CD4-positive, alpha-beta T cell treated with Interleukin-17A for 4 hours (primary cell): Measurements from ENCODE around the gene GDPGP1.
A peak's percentile ranks its signal among the peaks of the same experiment; 100 is the strongest.
"Not testable (repeated sequence)": the region's sequence is repeated elsewhere in the genome, so short reads cannot be mapped to it uniquely, and the experiment has no call there.

Source experiments
- DNase-seq: peaks from one replicate; pipeline ENCODE4 v3.0.0-alpha.2; 2020; ENCODE audit warnings: mixed read lengths

Gene GDPGP1

DNA sequence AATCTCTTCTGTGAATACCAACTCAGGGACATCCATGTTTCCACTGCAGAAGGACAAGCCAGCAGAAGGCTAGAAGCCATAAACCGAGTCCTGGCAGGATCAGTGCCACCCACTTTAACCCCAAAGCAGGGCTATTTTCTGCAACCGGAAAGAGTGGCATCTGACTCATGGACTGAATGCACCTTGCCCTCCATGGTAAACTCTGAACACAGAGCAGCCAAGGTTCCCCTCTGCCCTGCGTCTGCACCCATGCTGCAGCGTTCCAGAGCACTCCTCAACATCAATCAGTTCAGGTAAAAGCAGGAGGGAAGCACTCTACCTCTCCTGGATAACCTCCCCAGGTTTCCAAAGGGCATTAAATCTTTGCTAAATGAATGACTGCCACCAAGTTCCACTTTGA is 30.7 kb downstream of the GDPGP1 start:
- peak; percentile 27 for DNase-seq

DNA sequence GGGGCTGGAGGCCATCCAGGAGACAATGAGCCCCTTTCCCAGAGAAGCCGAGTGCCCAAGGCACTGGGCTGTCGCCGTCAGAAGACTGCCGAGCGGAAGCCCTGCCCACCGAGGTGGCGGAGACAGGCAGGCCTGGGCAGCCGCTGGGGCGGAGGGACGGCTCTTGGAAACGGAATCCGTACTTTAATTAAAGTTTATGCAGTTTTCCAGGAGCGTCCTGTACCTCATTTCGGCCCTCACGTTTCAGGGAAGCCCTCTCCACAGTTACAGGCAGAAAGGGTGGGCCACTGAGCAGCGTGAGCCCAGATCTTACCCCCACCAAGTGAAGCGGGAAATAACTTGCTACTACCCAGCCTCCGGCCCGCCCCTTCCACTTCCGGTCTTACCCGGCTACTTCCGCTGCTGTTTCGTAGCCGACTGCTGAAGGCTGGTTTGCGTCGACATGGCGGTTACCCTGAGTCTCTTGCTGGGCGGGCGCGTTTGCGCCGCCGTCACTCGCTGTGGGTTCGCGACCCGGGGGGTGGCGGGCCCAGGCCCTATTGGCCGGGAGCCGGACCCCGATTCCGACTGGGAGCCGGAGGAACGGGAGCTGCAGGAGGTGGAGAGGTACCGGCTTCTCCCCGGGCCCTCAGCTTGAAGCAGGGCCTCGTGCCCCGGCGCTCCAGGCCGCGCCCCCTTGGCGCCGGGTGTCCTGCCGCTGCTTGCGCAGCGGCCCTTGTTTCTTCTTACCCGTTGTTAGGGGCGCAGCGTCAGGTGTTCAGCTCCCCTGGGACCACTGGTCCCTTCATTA is 31.5 kb downstream of the GDPGP1 start, which contains the start of gene NGRN:
Gene NGRN, plus strand, starts transcription at position 402 of the 790 bp plus-strand sequence. Its CDS starts 41 bp downstream, at position 443.
- peak; percentile 93 for DNase-seq

DNA sequence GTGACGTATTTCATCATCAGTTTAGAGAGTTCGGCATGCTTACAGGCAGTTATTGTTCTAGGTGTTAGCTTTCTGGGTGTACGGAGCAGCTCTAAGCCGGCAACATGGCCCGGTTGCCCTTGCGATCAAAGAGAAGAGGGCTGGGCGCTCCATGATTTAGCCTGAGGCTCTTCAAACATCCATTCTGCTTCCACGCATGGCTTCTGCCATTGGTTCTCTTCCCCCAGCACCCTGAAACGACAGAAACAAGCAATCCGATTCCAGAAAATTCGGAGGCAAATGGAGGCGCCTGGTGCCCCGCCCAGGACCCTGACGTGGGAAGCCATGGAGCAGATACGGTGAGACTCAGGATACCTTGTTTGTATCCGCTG is 32.0 kb downstream of the GDPGP1 start:
- DNase-seq = peak; percentile 56

DNA sequence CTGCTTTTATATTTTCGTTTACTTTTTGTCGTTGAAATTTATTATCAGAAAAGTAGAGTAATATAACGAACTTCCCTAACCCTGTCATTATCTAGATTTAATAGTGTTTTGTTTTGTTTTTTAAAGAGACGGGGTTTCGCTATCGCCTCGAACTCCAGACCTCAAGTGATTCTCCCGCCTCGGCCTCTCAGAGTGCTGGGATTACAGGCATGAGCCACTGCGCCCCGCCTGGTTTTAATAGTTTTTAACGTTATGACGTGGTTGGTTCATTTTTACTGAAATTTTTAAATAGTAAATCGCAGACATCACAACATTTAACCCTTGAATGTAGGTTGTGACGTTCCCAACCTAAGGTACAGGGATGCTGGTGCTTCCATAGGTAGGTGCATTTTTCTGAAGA is 32.5 kb downstream of the GDPGP1 start:
- peak; percentile 19 for DNase-seq

DNA sequence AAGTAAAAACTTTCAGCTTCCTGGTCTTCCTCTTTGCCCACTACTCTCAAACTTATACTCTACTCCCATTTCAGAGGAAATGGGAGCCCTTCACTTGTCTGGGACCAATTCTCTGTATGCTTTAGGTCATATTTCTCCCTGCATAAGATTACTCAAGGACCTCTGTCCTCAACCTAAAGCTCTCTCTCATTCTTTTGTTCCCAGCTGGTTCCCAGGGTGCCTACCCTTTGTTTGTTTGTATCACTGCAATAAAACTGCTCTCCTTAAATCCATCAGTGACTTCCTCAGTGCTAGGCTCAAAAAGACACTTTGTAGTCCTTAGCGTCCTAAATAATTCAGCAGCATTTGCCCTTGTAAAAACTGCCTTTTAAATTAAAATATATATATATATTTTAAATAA is 34.4 kb downstream of the GDPGP1 start:
- DNase-seq = no peak

DNA sequence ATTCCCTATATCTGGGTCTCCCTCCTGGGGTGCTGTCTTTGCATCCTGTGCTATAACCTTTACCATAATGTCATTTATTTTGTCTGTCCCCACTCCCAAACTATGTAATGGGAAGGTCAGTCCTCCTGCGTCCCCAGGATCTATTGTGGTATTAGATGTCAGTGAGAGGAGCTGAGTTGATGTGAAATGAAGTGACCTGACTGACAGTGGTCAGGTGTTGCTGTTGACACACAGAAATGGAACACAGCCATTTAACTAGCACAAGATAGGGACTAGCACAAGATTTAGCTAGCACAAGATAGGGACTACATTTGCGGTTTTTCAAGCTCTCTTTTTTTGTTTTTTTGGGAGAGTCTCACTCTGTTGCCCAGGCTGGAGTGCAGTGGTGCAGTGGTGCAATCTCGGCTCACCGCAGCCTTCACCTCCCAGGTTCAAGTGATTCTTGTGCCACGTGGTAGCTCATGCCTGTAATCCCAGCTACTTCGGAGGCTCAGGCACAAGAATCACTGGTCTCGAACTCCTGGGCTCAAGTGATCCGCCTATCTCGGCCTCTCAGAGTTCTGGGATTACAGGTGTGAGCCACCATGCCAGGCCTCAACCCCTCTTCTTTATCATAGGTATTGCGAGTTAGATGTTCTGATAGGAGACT is 36.6 kb downstream of the GDPGP1 start:
- no peak for DNase-seq

DNA sequence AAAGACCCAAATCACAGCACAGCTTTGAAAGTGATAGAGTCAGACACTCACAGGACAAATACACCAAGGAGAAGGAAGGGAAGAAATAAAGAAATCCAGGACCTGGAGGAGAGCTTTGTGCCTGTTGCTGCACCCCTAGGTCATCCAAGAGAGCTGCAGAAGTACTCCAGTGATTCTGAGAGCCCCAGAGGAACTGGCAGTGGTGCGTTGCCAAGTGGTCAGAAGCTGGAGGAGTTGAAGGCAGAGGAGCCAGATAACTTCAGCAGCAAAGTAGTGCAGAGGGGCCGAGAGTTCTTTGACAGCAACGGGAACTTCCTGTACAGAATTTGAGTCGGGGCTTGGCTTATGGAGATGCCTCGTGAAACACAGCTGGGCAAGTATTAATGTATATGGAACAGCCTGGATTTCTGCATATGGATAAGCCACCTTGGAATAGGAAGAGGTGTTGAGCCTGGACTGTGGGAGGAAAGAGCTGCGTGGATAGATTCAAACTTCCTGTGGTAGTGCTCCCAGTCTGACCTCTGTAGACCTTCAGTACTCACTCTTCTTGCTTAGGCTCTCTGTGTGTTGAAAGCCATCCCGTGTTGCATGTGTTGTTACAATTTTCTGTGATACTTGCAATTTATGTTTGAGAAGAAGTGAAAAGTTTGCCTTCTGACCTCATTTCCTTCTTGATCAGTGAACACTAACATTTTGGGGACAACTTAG is 37.6 kb downstream of the GDPGP1 start:
- DNase-seq = no peak

DNA sequence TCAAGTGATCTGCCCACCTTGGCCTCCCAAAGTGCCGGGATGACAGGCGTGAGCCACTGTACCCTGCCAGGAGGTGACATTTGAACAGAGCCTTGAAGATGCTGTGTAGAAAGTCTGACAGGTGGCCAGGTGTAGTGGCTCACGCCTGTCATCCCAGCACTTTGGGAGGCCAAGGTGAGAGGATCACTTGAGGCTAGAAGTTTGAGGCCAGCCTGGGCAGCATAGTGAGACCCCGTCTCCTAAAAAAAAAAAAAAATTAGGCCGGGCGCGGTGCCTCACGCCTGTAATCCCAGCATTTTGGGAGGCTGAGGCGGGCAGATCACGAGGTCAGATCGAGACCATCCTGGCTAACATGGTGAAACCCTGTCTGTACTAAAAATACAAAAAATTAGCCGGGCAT is 44.5 kb downstream of the GDPGP1 start:
- not testable (repeated sequence) for DNase-seq

DNA sequence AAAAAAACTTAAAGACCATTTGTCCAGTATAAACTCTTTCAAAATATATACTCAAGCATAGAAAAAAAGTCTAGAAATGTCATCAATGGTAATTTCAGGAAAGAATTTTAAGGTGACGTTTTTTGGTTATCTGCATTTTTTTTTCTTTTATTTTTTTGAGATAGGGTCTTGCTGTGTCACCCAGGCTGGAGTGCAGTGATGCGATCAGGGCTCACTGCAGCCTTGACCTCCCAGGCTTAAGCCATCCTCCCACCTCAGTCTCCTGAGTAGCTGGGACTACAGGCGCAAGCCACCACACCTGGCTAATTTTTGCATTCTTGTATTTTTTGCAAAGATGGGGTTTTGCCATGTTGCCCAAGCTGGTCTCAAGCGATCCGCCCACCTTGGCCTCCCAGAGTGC is 46.7 kb downstream of the GDPGP1 start:
- not testable (repeated sequence) for DNase-seq

DNA sequence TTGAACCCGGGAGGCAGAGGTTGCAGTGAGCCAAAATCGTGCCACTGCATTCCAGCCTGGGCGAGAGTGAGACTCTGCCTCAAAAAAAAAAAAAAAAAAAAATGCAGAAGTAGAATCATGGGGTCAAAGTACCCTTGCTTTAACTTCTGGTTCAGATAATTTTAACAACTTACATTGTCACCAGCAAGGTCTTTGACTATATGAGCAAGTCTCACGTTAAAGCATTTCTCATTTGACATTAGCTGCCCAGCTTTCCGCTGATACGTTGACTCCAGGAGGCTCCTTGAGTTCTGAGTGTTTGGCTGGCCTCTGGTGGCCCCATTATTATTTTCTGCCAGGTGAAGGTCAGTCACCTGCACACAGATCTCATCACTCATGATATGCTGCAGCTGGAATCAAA is 47.6 kb downstream of the GDPGP1 start:
- not testable (repeated sequence) for DNase-seq

DNA sequence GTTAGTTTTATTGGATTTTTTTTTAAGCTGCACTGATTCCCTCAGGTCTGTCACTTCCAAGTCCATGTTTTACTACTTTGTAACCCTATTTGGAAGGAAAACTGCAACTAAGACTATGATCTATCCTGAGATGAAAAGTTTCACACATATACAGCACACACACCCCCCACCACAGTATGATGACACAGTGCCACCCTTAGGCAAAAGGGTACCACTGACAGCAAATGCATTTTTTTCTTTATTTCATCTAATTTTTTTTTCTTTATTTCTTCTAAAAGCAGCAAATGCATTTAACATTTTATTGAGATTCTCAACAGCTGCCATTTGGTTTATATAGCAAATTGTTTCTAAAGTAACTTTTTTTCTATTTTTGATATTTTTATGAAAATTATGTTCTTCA is 52.7 kb downstream of the GDPGP1 start:
- peak; percentile 61 for DNase-seq

DNA sequence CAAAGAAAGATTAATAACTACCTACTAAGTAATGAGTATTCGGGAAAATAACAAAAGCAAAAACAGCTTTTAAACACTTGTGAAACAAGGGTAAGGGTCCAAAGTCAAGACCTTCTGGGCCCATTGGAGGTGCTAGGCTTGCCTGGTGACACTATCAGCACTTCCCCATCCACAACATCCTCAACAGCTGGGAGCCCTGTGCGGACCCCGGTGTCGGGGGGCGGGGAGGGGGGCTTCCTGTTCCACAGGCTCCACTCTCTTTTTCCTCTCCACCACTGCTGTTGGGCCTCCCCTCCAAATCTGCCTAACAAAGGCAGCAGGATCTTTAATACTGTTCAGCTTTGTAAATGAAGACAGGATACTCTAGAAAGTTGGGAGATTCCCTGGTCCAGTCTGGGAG is 53.1 kb downstream of the GDPGP1 start:
- DNase-seq = no peak

DNA sequence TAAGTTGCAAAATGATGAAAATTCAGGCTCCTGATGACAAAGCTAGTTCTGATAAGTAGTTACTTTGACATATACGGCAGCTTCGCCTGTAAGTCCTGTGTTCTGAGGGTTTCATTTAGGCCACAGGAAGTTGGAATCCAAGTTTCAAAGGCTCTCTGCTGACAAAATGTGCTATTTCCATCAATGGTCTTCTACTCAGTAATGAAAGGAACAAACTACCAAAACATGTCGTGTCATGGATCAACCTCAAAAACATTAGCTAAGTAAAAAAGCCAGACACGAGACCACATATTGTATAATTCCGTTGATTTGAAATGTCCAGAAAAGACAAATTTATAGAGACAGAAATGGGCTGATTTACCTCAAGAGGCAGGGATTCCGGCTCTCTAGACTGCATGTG is 53.9 kb downstream of the GDPGP1 start:
- no peak for DNase-seq

DNA sequence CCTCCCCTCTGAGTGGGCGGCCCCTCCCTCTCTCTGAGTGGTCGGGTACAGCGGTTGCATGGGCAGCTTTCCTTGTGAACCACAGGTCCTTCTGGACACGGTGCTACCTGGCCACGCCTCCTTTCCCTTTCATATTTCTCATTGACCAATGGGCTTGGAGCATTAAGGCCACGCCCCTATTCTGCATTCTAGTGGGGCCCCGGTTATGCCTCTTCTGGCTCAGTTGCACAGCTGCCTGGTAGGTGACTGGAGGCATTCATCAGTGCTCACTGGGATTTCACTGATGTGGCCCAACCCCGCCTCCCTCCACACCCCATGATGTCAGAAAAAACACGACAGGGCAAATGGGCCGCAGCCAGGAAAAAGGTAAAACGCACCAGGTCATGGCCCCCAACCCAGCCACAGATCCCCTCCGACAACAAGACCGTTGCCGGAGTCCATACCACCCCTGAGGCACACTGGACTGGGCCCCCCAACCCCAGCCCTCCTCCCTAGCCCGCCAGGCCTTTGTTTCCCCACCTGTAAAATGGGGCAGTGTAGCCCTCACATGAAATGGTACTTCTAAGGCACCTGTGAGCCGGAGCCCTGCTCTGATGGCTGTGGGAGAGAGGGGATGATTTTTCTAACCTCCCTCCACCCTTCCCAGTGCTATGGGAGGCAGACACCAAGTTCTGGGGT is 57.8 kb downstream of the GDPGP1 start:
- DNase-seq = no peak

DNA sequence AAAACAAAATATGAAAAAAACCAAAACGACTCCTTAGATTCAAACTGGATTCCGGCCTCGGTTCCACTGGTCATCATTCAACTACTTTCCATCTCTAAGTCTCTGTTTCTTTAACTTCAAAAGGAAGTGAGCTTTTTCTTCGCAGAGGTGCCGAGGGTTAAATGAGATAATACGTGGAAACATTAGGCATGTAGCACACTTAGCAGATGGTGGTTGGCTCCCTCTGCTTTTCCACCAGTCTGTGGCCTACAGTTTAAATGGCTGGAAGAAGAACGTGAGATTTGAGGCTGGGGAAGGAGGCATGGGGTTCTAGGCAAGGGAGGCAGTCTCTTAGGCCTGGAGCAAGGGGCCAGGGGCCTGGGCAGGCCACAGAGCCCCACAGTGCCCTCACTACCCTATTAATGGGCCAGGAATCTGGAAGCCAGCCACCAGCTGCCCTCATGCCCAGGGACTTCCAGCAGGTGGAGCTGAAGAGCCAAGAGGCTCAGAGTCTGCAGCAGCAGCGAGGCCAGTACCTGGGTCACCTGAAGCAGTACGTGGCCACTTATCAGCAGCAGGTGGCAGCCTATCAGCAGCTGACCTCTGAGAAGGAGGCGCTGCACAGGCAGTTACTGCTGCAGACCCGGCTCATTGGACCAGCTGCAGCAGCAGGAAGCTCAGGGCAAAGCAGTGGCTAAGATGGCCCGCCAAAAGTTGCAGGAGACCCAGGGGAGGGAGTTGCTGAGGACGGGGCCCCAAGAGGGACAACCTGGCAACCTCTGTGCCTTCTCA is 59.2 kb downstream of the GDPGP1 start:
- DNase-seq = peak; percentile 77

DNA sequence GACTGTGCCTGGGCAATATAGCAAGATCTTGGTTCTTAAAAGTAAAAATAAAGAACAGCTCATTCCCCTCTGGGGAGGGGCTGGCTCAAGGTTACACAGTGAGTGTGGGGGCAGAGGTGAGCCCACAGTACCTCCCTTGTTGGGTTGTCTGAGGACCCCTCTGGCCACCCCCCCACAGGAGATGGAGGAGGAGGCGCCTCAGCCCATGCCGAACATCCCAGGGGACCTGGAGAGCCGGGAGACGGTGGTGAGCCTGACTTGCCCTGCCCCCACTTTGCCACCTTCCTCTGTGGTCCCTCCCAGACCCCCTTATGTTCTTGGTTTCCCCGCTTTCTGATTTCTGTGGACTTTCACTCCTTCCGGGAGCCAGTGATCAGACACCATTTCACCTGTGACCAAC is 60.1 kb downstream of the GDPGP1 start:
- no peak for DNase-seq

DNA sequence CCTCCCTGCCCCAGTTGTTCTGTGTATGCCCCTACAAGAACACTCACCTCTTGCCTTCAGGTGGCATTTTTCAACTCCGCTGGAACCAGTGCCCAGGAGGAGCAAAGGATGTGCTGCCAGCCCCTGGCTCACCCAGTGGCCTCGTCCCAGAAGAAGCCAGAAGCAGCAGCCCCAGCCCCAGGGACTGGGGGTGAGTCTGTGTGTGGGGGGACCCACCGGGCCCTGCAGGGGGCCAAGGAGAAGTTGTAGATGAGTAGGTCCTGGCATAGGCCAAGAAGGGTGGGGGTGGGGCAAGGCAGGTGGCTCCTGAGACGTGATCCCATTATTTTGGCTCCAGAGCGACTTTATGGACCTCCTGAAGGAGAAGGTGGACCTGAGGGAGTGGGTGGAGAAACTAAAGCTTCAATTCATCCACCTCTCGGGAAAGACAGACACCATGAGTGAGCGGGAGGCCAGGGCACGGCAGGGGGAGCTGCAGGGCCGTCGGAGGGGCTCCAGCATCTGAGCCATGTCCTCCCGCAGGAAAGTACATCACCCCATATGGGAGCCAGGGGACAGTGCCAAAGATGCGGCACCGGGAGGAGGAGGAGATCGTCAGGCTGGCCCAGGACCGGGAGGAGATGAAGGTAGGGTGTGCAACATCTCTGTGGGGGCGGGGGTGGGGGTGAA is 60.7 kb downstream of the GDPGP1 start:
- DNase-seq = no peak

DNA sequence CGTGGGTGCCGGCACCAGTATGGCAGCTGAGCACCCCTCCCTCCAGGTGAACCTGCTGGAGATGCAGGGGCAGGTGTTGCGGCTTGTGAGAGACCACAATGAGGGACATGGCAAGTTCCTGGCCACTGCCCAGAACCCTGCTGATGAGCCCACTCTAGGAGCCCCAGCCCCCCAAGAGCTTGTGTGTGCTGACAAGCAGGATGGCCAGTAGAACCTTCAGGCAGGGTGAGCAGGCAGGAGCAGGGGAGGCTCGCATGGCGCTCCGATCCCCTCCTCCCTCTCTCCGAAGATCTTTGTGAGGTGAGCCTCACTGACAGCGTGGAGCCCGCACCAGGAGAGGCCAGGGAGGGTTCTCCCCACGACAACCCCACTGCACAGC is 61.2 kb downstream of the GDPGP1 start:
- no peak for DNase-seq
